Left ventricle myocardium inferior (tissue), 1 donor: ENCODE results near the gene RPL11. TPM values are rescaled to one million over a fixed set of nuclear protein-coding genes. Genes with fewer than 3 reads are reported as not detected.
A peak's percentile ranks its signal among the peaks of the same experiment; 100 is the strongest.

Experiments
- DNase-seq: peaks from one replicate; pipeline ENCODE4 v3.0.0-alpha.2; 2020
- H3K27ac ChIP-seq: fragments of 200-600 bp; replicated peaks from 2 replicates; pipeline ENCODE4 v1.8.0; 2021
- H3K27me3 ChIP-seq: fragments of 200-600 bp; 2 replicates; pipeline ENCODE4 v1.8.0; 2021; ENCODE audit warnings: low read depth
- H3K36me3 ChIP-seq: fragments of 200-600 bp; 2 replicates; pipeline ENCODE4 v1.8.0; 2021
- H3K4me1 ChIP-seq: fragments of 200-600 bp; 2 replicates; pipeline ENCODE4 v1.8.0; 2021
- H3K4me3 ChIP-seq: fragments of 200-600 bp; 2 replicates; pipeline ENCODE4 v1.8.0; 2021; ENCODE audit warnings: mild to moderate bottlenecking, moderate library complexity
- H3K9me3 ChIP-seq: fragments of 200-600 bp; replicated peaks from 2 replicates; pipeline ENCODE4 v1.8.0; 2021
- CTCF ChIP-seq: fragments of 200-600 bp; IDR thresholded peaks from 2 replicates; pipeline ENCODE4 v1.8.0; 2021; ENCODE audit warnings: antibody characterized with exemption, mild to moderate bottlenecking, borderline replicate concordance
- intact Hi-C: fragments of 100-400 bp; cut with micrococcal nuclease; formaldehyde crosslinking; loops from one replicate; pipeline ENCODE4 v1.11.0; 2022
- long read RNA-seq: library from polyadenylated mRNA; unstranded; transcript quantifications from one replicate; pipeline ENCODE4 v2.0.0, GENCODE V29; 2021
- total RNA-seq: library from RNA; stranded (reverse); fragmentation: NEBNext Ultra II Directional; extraction: Animal tissue kit (Norgen Biotek cat#: 25700); gene quantifications from one replicate; pipeline ENCODE4 v1.2.1, GENCODE V29; 2021
- donor health status: DM: no; HTN: yes; CAD: no; lungs with severe emphysema.

Gene RPL11
- total RNA-seq = 684 TPM
- long read RNA-seq, transcript RPL11-206 (6 exons, 1,017 nt) = major isoform, 239 of 381 reads
- long read RNA-seq, transcript RPL11-201 (6 exons, 660 nt) = minor isoform, 44 of 381 reads
- long read RNA-seq, transcript RPL11-203 (5 exons, 879 nt) = minor isoform, 21 of 381 reads
- long read RNA-seq, partial matches to known transcripts = 71 of 381 reads
- long read RNA-seq, other reads (novel, unspliced or antisense) = 4 of 381 reads

- H3K4me3 ChIP-seq = peak within 1 kb of the TSS; percentile 93
- peak; percentile 88 for TF ChIP-seq CTCF
- peak; percentile 90 for DNase-seq
- intact Hi-C loops = no loop called here
- H3K27ac ChIP-seq = peak within 1 kb of the TSS; percentile 82
- H3K36me3 ChIP-seq = peaks cover 42% of the 10 kb centered on the region
- H3K27me3 ChIP-seq = no peaks in the 10 kb centered on the region
- peaks cover 55% of the 10 kb centered on the region for H3K4me1 ChIP-seq
- H3K9me3 ChIP-seq = peaks cover 6% of the 10 kb centered on the region
Observed at GRCh38 chr1:23691499-23692307, at the start of gene RPL11. Gene RPL11 (plus strand): TSS chr1:23691806. CDS start chr1:23691824, 18 bp downstream.

- H3K27ac ChIP-seq = peak overlapping the region; percentile 44
- no peaks in the 10 kb centered on the region for H3K27me3 ChIP-seq
- H3K4me1 ChIP-seq = peaks cover 20% of the 10 kb centered on the region
- no peaks in the 10 kb centered on the region for H3K36me3 ChIP-seq
- no peak for DNase-seq
- H3K9me3 ChIP-seq = no peaks in the 10 kb centered on the region
- TF ChIP-seq CTCF = no peak
- intact Hi-C loops = no loop called here
- H3K4me3 ChIP-seq = no peak overlapping the region
Observed at GRCh38 chr1:23643736-23644554, 47.7 kb upstream of the RPL11 start.

- no peak for DNase-seq
- intact Hi-C loops = no loop called here
- H3K27ac ChIP-seq = peak overlapping the region; percentile 44
Observed at GRCh38 chr1:23644555-23644866, 47.1 kb upstream of the RPL11 start.

GRCh38 chr1:23645338-23645737, 46.3 kb upstream of the RPL11 start:
- peaks cover 15% of the 10 kb centered on the region for H3K4me1 ChIP-seq
- peak overlapping the region; percentile 44 for H3K27ac ChIP-seq
- no peaks in the 10 kb centered on the region for H3K27me3 ChIP-seq
- no peak for DNase-seq
- no peaks in the 10 kb centered on the region for H3K9me3 ChIP-seq
- TF ChIP-seq CTCF = no peak
- H3K4me3 ChIP-seq = no peak overlapping the region
- intact Hi-C loops = no loop called here
- H3K36me3 ChIP-seq = no peaks in the 10 kb centered on the region

More at GRCh38 chr1:23644555-23644866, 47.1 kb upstream of the RPL11 start:
- no peaks in the 10 kb centered on the region for H3K9me3 ChIP-seq
- no peaks in the 10 kb centered on the region for H3K36me3 ChIP-seq
- H3K4me3 ChIP-seq = no peak overlapping the region
- H3K27me3 ChIP-seq = no peaks in the 10 kb centered on the region
- H3K4me1 ChIP-seq = peaks cover 15% of the 10 kb centered on the region
- no peak for TF ChIP-seq CTCF

- no peak for DNase-seq
- H3K27me3 ChIP-seq = no peaks in the 10 kb centered on the region
- H3K4me3 ChIP-seq = no peak overlapping the region
- no peak overlapping the region for H3K27ac ChIP-seq
- TF ChIP-seq CTCF = no peak
- peaks cover 23% of the 10 kb centered on the region for H3K4me1 ChIP-seq
- intact Hi-C loops = no loop called here
- no peaks in the 10 kb centered on the region for H3K9me3 ChIP-seq
- H3K36me3 ChIP-seq = no peaks in the 10 kb centered on the region
Observed at GRCh38 chr1:23646091-23646490, 45.5 kb upstream of the RPL11 start.
